IPS DF 6.9 (cell line): ENCODE data around the gene BCAN.
A peak's percentile ranks its signal among the peaks of the same experiment; 100 is the strongest.

Experiments
- DNase-seq: peaks from one replicate; pipeline ENCODE4 v3.0.0-alpha.2; 2013; ENCODE audit warnings: low read depth, low spot score
- H3K27ac ChIP-seq: one replicate; pipeline ENCODE4 v1.5.1; 2013; ENCODE audit warnings: low read length, control low read depth
- H3K27me3 ChIP-seq: 2 replicates; pipeline ENCODE4 v1.6.1; 2013; ENCODE audit warnings: mild to moderate bottlenecking, low read length; ENCODE audit not compliant: control insufficient read depth, insufficient read depth
- H3K36me3 ChIP-seq: 2 replicates; pipeline ENCODE4 v1.6.1; 2013; ENCODE audit warnings: low read length; ENCODE audit not compliant: control insufficient read depth, insufficient read depth
- H3K4me1 ChIP-seq: 2 replicates; pipeline ENCODE4 v1.6.1; 2013; ENCODE audit warnings: low read length; ENCODE audit not compliant: control insufficient read depth, insufficient read depth
- H3K4me3 ChIP-seq: 2 replicates; pipeline ENCODE4 v1.5.1; 2013; ENCODE audit warnings: mild to moderate bottlenecking, low read length
- H3K9me3 ChIP-seq: 2 replicates; pipeline ENCODE4 v1.6.1; 2013; ENCODE audit warnings: low read length, inconsistent platforms; ENCODE audit not compliant: control insufficient read depth, insufficient read depth
- WGBS: extraction: QIAGEN DNeasy Blood & Tissue Kit; methylation state at CpG from one replicate; pipeline ENCODE4 v1.1.7; 2013; ENCODE audit warnings: mixed read lengths, missing lambda C conversion rate; ENCODE audit not compliant: insufficient read length, insufficient coverage; 5-methylcytosine and 5-hydroxymethylcytosine counted together

The BCAN gene

GRCh38 chr1:156676820-156677615 lies 35.1 kb downstream of the BCAN start, which contains the start of gene NES:
TSS of gene NES (minus strand) at chr1:156677407. CDS start at chr1:156677264, 143 bp downstream.
- no peak for DNase-seq
- Histone ChIP-seq H3K36me3 (peaks cover 8% of the 10 kb centered on the region; the same call in 1 of the 2 replicates), H3K27me3 (no peaks in the 10 kb centered on the region), H3K9me3 (no peaks in the 10 kb centered on the region), H3K4me3 (peak within 1 kb of the TSS; percentile 54), H3K27ac (no peak within 1 kb of the TSS), H3K4me1 (peaks cover 26% of the 10 kb centered on the region)
- WGBS, result no CpG with 5 or more reads among the region's 70 CpGs

- peaks cover 4% of the 10 kb centered on the region; the same call in 1 of the 2 replicates for H3K36me3 ChIP-seq
- H3K27me3 ChIP-seq, result no peaks in the 10 kb centered on the region
- no peak overlapping the region for H3K27ac ChIP-seq
- peaks cover 23% of the 10 kb centered on the region for H3K4me1 ChIP-seq
- no CpG with 5 or more reads among the region's 22 CpGs for WGBS
- no peak for DNase-seq
- peak overlapping the region; percentile 54; the same call in 1 of the 2 replicates for H3K4me3 ChIP-seq
- no peaks in the 10 kb centered on the region for H3K9me3 ChIP-seq
Measured at GRCh38 chr1:156677616-156678596, 36.0 kb downstream of the BCAN start.

- Histone ChIP-seq H3K4me3 (no peak overlapping the region), H3K36me3 (peaks cover under 1% of the 10 kb centered on the region; the same call in 1 of the 2 replicates), H3K4me1 (peaks cover 11% of the 10 kb centered on the region), H3K27me3 (no peaks in the 10 kb centered on the region), H3K27ac (no peak overlapping the region), H3K9me3 (no peaks in the 10 kb centered on the region)
- DNase-seq, result no peak
- WGBS, result no CpG with 5 or more reads among the region's 2 CpGs
Measured at GRCh38 chr1:156680056-156680455, 38.1 kb downstream of the BCAN start.

GRCh38 chr1:156681196-156681960 lies 39.5 kb downstream of the BCAN start:
- H3K27ac ChIP-seq, result no peak overlapping the region
- no peaks in the 10 kb centered on the region for H3K27me3 ChIP-seq
- DNase-seq, result no peak
- H3K4me1 ChIP-seq, result peaks cover 5% of the 10 kb centered on the region; the same call in 1 of the 2 replicates
- WGBS, result no CpG with 5 or more reads among the region's 8 CpGs
- no peaks in the 10 kb centered on the region for H3K36me3 ChIP-seq
- no peak overlapping the region for H3K4me3 ChIP-seq
- H3K9me3 ChIP-seq, result no peaks in the 10 kb centered on the region

GRCh38 chr1:156682166-156682890 lies 40.4 kb downstream of the BCAN start:
- no CpG with 5 or more reads among the region's 5 CpGs for WGBS
- Histone ChIP-seq H3K27ac (no peak overlapping the region), H3K4me3 (no peak overlapping the region), H3K9me3 (no peaks in the 10 kb centered on the region), H3K36me3 (no peaks in the 10 kb centered on the region), H3K27me3 (no peaks in the 10 kb centered on the region), H3K4me1 (peaks cover 3% of the 10 kb centered on the region; the same call in 1 of the 2 replicates)
- DNase-seq, result no peak

GRCh38 chr1:156684227-156684782 lies 42.4 kb downstream of the BCAN start:
- no peak for DNase-seq
- Histone ChIP-seq H3K27me3 (no peaks in the 10 kb centered on the region), H3K27ac (no peak overlapping the region), H3K4me3 (no peak overlapping the region), H3K9me3 (no peaks in the 10 kb centered on the region), H3K36me3 (no peaks in the 10 kb centered on the region), H3K4me1 (no peaks in the 10 kb centered on the region)
- no CpG with 5 or more reads among the region's 5 CpGs for WGBS

- Histone ChIP-seq H3K9me3 (no peaks in the 10 kb centered on the region), H3K27me3 (no peaks in the 10 kb centered on the region), H3K36me3 (no peaks in the 10 kb centered on the region), H3K4me1 (peaks cover 19% of the 10 kb centered on the region), H3K27ac (no peak overlapping the region), H3K4me3 (peak overlapping the region; percentile 11; the same call in 1 of the 2 replicates)
- DNase-seq, result no peak
- WGBS, result no CpG with 5 or more reads among the region's 23 CpGs
Measured at GRCh38 chr1:156689035-156689952, 47.4 kb downstream of the BCAN start.

- H3K27ac ChIP-seq, result no peak overlapping the region
- no peaks in the 10 kb centered on the region for H3K36me3 ChIP-seq
- no peak for DNase-seq
- no peak overlapping the region for H3K4me3 ChIP-seq
- WGBS, result no CpG with 5 or more reads among the region's 10 CpGs
- H3K27me3 ChIP-seq, result no peaks in the 10 kb centered on the region
- peaks cover 22% of the 10 kb centered on the region for H3K4me1 ChIP-seq
- no peaks in the 10 kb centered on the region for H3K9me3 ChIP-seq
Measured at GRCh38 chr1:156689953-156690674, 48.2 kb downstream of the BCAN start.
